Measurements from ENCODE around the gene PRADC1. TPM values are rescaled to one million over a fixed set of nuclear protein-coding genes. Genes with fewer than 3 reads are reported as not detected.

Gene PRADC1
- total RNA-seq, 1 experiment from 2014 or later: 18.6 TPM

GRCh38 chr2:73253901-73254300, 20.9 kb upstream of the PRADC1 start:
- intact Hi-C loops (cut with micrococcal nuclease; ENCODE audit: unreplicated experiment): no loop called here
- H3K4me3 ChIP-seq (ENCODE audit: low read depth in 2 of 2, low read length in 2 of 2): no peak overlapping the region
- ChIA-PET POLR2A (interaction anchor here (0.6 to 1.2 kb wide), 2 partner anchors 21 to 70 kb away, joined by 4 to 10 read pairs; partner anchors contain the start of gene PRADC1), CTCF (no interaction called here)
- H3K4me1 ChIP-seq (ENCODE audit: control insufficient read depth, insufficient read depth, low read length): no peaks in the 10 kb centered on the region
- H3K9me3 ChIP-seq (ENCODE audit: control insufficient read depth, insufficient read depth, low read depth, low read length): no peaks in the 10 kb centered on the region
- no TSS peak for BruUV-seq (replicated peaks)
- TF ChIP-seq SIN3A (IDR thresholded peaks at IDR 0.05; ENCODE audit: borderline replicate concordance, insufficient read depth, low read depth, low read length): no peak
- no peak for TF ChIP-seq TCF7L2 (IDR thresholded peaks at IDR 0.05; ENCODE audit: low read depth, low read length)
- TF ChIP-seq POLR2AphosphoS5 (IDR thresholded peaks at IDR 0.05; ENCODE audit: low read depth, low read length): no peak
- no peak for TF ChIP-seq REST (IDR thresholded peaks at IDR 0.05; ENCODE audit: insufficient read depth in 1 of 2, low read depth in 2 of 2, low read length in 1 of 2)
- no peak for TF ChIP-seq CTCF (IDR thresholded peaks at IDR 0.05)
- DNase-seq (ENCODE audit: low read depth, low spot score) (no peak), ATAC-seq (no peak)
- in situ Hi-C loops (cut with HindIII; ENCODE audit: low pct_unique_long_range_greater_than_20kb, low sequenced_read_pairs): no loop called here
- H3K27me3 ChIP-seq (ENCODE audit: control insufficient read depth, insufficient read depth, low read length): no peaks in the 10 kb centered on the region
- H3K36me3 ChIP-seq (ENCODE audit: control insufficient read depth, insufficient read depth, low read length): peaks cover 15% of the 10 kb centered on the region
- no peak overlapping the region for H3K27ac ChIP-seq (ENCODE audit: low read length)

- DNase-seq (ENCODE audit: low read depth, low spot score) (no peak), ATAC-seq (no peak)
- H3K27ac ChIP-seq (ENCODE audit: low read length): no peak overlapping the region
- ChIA-PET POLR2A (no interaction called here), CTCF (no interaction called here)
- TF ChIP-seq POLR2AphosphoS5 (IDR thresholded peaks at IDR 0.05; ENCODE audit: low read depth, low read length): no peak
- TF ChIP-seq SIN3A (IDR thresholded peaks at IDR 0.05; ENCODE audit: borderline replicate concordance, insufficient read depth, low read depth, low read length): no peak
- TF ChIP-seq TCF7L2 (IDR thresholded peaks at IDR 0.05; ENCODE audit: low read depth, low read length): no peak
- in situ Hi-C loops (cut with HindIII; ENCODE audit: low pct_unique_long_range_greater_than_20kb, low sequenced_read_pairs) (no loop called here), intact Hi-C loops (cut with micrococcal nuclease; ENCODE audit: unreplicated experiment) (no loop called here)
- BruUV-seq (replicated peaks): no TSS peak
- H3K4me1 ChIP-seq (ENCODE audit: control insufficient read depth, insufficient read depth, low read length): no peaks in the 10 kb centered on the region
- peaks cover 18% of the 10 kb centered on the region for H3K36me3 ChIP-seq (ENCODE audit: control insufficient read depth, insufficient read depth, low read length)
- H3K27me3 ChIP-seq (ENCODE audit: control insufficient read depth, insufficient read depth, low read length): no peaks in the 10 kb centered on the region
- H3K9me3 ChIP-seq (ENCODE audit: control insufficient read depth, insufficient read depth, low read depth, low read length): no peaks in the 10 kb centered on the region
- H3K4me3 ChIP-seq (ENCODE audit: low read depth in 2 of 2, low read length in 2 of 2): no peak overlapping the region
Observed at GRCh38 chr2:73253400-73253799, 20.4 kb upstream of the PRADC1 start.

- POLR2A ChIA-PET: no interaction called here
- no TSS peak for BruUV-seq (replicated peaks)
- in situ Hi-C loops (cut with HindIII; ENCODE audit: low pct_unique_long_range_greater_than_20kb, low sequenced_read_pairs): no loop called here
- DNase-seq (ENCODE audit: low read depth, low spot score): no peak
- CTCF ChIA-PET: no interaction called here
- Histone ChIP-seq H3K36me3 (ENCODE audit: control insufficient read depth, insufficient read depth, low read length) (peaks cover 22% of the 10 kb centered on the region), H3K27me3 (ENCODE audit: control insufficient read depth, insufficient read depth, low read length) (no peaks in the 10 kb centered on the region), H3K4me1 (ENCODE audit: control insufficient read depth, insufficient read depth, low read length) (no peaks in the 10 kb centered on the region), H3K9me3 (ENCODE audit: control insufficient read depth, insufficient read depth, low read depth, low read length) (no peaks in the 10 kb centered on the region), H3K27ac (ENCODE audit: low read length) (no peak overlapping the region), H3K4me3 (ENCODE audit: low read depth in 2 of 2, low read length in 2 of 2) (no peak overlapping the region)
- TF ChIP-seq SIN3A (IDR thresholded peaks at IDR 0.05; ENCODE audit: borderline replicate concordance, insufficient read depth, low read depth, low read length) (no peak), POLR2AphosphoS5 (IDR thresholded peaks at IDR 0.05; ENCODE audit: low read depth, low read length) (no peak), TCF7L2 (IDR thresholded peaks at IDR 0.05; ENCODE audit: low read depth, low read length) (no peak), CTCF (IDR thresholded peaks at IDR 0.05) (no peak), REST (IDR thresholded peaks at IDR 0.05; ENCODE audit: insufficient read depth in 1 of 2, low read depth in 2 of 2, low read length in 1 of 2) (no peak)
- intact Hi-C loops (cut with micrococcal nuclease; ENCODE audit: unreplicated experiment): no loop called here
- no peak for ATAC-seq
Observed at GRCh38 chr2:73252238-73253027, 19.4 kb upstream of the PRADC1 start.
